Common myeloid progenitor, CD34-positive (primary cell): ENCODE results near the gene RGS13.
"Not testable (repeated sequence)": the region's sequence is repeated elsewhere in the genome, so short reads cannot be mapped to it uniquely, and the experiment has no call there.

Source experiments
- CTCF ChIA-PET: fragments of 350-600 bp; sonication (Branson Sonifier 250); formaldehyde crosslinking; loops from one replicate; lab custom pipeline; 2021; ENCODE audit warnings: antibody characterized with exemption; lab: Charles Lee
- POLR2A ChIA-PET: fragments of 350-600 bp; sonication (Branson Sonifier 250); formaldehyde crosslinking; loops from one replicate; lab custom pipeline; 2021; ENCODE audit warnings: antibody characterized with exemption; lab: Charles Lee
- DNase-seq, 3 donors: peaks; one replicate each; pipeline versions ENCODE4 v3.0.0 to v3.0.0-alpha.2; 2013
- H3K27ac ChIP-seq, 2 experiments: 1 replicate in 1 of 2; 2 replicates in 1 of 2; pipeline ENCODE4 v1.7.0; 2013; ENCODE audit warnings: inconsistent platforms in 2 of 2, low read length in 2 of 2, mild to moderate bottlenecking in 2 of 2, low read depth in 1 of 2, moderate library complexity in 1 of 2; ENCODE audit not compliant: severe bottlenecking in 2 of 2, insufficient read depth in 1 of 2, poor library complexity in 1 of 2
- H3K27me3 ChIP-seq, 5 experiments: replicated peaks in 2 of 5; 1 replicate in 3 of 5; 2 replicates in 2 of 5; pipeline versions ENCODE4 v1.6.1 to v1.7.0; 2013; ENCODE audit warnings: low read length in 4 of 5, mild to moderate bottlenecking in 2 of 5, moderate library complexity in 2 of 5, inconsistent platforms in 1 of 5; ENCODE audit not compliant: insufficient read depth in 5 of 5, control insufficient read depth in 4 of 5
- H3K36me3 ChIP-seq, 4 experiments: 1 replicate in 2 of 4; 2 replicates in 2 of 4; pipeline versions ENCODE4 v1.6.1 to v1.7.0; 2013; ENCODE audit warnings: low read length in 3 of 4, control low read depth in 1 of 4, mild to moderate bottlenecking in 1 of 4; ENCODE audit not compliant: control insufficient read depth in 4 of 4, insufficient read depth in 4 of 4
- H3K4me1 ChIP-seq, 4 experiments: 1 replicate in 3 of 4; 2 replicates in 1 of 4; pipeline versions ENCODE4 v1.6.1 to v1.7.1; 2013; ENCODE audit warnings: low read length in 3 of 4, mild to moderate bottlenecking in 3 of 4, control low read depth in 1 of 4, inconsistent platforms in 1 of 4, moderate library complexity in 1 of 4; ENCODE audit not compliant: control insufficient read depth in 4 of 4, insufficient read depth in 4 of 4; ENCODE audit errors: control extremely low read depth in 1 of 4
- H3K4me3 ChIP-seq, 7 experiments: 1 replicate in 4 of 7; 2 replicates in 3 of 7; pipeline versions ENCODE4 v1.5.1 to v1.7.0; 2013; ENCODE audit warnings: mild to moderate bottlenecking in 7 of 7, low read length in 6 of 7, moderate library complexity in 6 of 7, inconsistent platforms in 2 of 7, low read depth in 2 of 7, control low read depth in 1 of 7; ENCODE audit not compliant: insufficient read depth in 4 of 7, control insufficient read depth in 1 of 7; ENCODE audit errors: extremely low read depth in 1 of 7
- H3K9me3 ChIP-seq, 5 experiments: 1 replicate in 4 of 5; 2 replicates in 1 of 5; pipeline versions ENCODE4 v1.6.1 to v1.7.1; 2013; ENCODE audit warnings: low read length in 4 of 5, mild to moderate bottlenecking in 2 of 5, inconsistent platforms in 1 of 5, low read depth in 1 of 5, moderate library complexity in 1 of 5; ENCODE audit not compliant: control insufficient read depth in 4 of 5, insufficient read depth in 2 of 5; ENCODE audit errors: control extremely low read depth in 1 of 5
- WGBS: methylation state at CpG from one replicate; pipeline ENCODE4 v1.1.5; 2013; ENCODE audit not compliant: insufficient coverage; 5-methylcytosine and 5-hydroxymethylcytosine counted together

RGS13 gene

DNA sequence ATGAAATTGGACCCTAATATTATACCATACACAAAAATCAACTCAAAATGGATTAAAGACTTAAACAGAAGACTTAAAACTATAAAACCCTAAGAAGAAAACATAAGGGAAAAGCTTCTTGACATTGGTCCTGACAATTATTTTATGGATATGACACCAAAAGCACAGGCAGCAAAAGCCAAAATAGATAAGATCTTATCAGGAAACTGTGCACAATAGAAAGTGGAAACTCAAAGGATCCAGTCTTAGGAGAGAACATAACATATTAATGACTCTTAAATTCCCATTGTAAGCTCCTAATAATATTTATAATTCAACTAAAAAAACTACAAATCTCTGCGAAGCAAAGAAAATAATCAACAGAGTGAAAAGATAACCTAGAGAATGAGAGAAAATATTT lies 39.8 kb downstream of the RGS13 start:
- H3K27me3 ChIP-seq = peaks cover 0 to 2% (median 0%) of the 10 kb centered on the region in 5 experiments
- H3K27ac ChIP-seq = no peak overlapping the region
- DNase-seq = no peak
- no peaks in the 10 kb centered on the region for H3K9me3 ChIP-seq
- no peaks in the 10 kb centered on the region for H3K4me1 ChIP-seq
- H3K36me3 ChIP-seq = no peaks in the 10 kb centered on the region
- ChIA-PET CTCF (no interaction called here), POLR2A (no interaction called here)
- WGBS = no CpG with 5 or more reads among the region's 1 CpG
- no peak overlapping the region for H3K4me3 ChIP-seq

GRCh38 chr1:192678099-192678498 lies 42.2 kb downstream of the RGS13 start:
- DNase-seq = no peak
- no peak overlapping the region for H3K4me3 ChIP-seq
- H3K9me3 ChIP-seq = no peaks in the 10 kb centered on the region
- no peaks in the 10 kb centered on the region for H3K36me3 ChIP-seq
- no peaks in the 10 kb centered on the region for H3K4me1 ChIP-seq
- ChIA-PET POLR2A (no interaction called here), CTCF (interaction anchor here (0.6 kb wide), 1 partner anchor 1861 kb away, joined by 3 read pairs; no protein-coding TSS in a partner anchor)
- no peaks in the 10 kb centered on the region for H3K27me3 ChIP-seq
- H3K27ac ChIP-seq = no peak overlapping the region

- ChIA-PET CTCF (no interaction called here), POLR2A (no interaction called here)
- Histone ChIP-seq H3K9me3 (peaks cover 0 to 3% (median 0%) of the 10 kb centered on the region in 5 experiments), H3K27me3 (no peaks in the 10 kb centered on the region), H3K4me1 (no peaks in the 10 kb centered on the region), H3K36me3 (no peaks in the 10 kb centered on the region), H3K27ac (no peak overlapping the region), H3K4me3 (no peak overlapping the region)
- WGBS = 71% methylated on average over 1 of the region's 1 CpG
- no peak for DNase-seq
These were observed 46.4 kb downstream of the RGS13 start for GRCh38 chr1:192682335-192682734.

- H3K4me3 ChIP-seq, DNase-seq, H3K4me1 ChIP-seq, H3K9me3 ChIP-seq, CTCF ChIA-PET, H3K36me3 ChIP-seq, H3K27me3 ChIP-seq, H3K27ac ChIP-seq, POLR2A ChIA-PET: not testable (repeated sequence)
- WGBS = 100% methylated on average over 3 of the region's 4 CpGs
These were observed 47.1 kb downstream of the RGS13 start for GRCh38 chr1:192683081-192683480.

GRCh38 chr1:192689459-192689858 lies 53.5 kb downstream of the RGS13 start:
- ChIA-PET POLR2A (no interaction called here), CTCF (no interaction called here)
- Histone ChIP-seq H3K4me3 (no peak overlapping the region), H3K27me3 (no peaks in the 10 kb centered on the region), H3K36me3 (no peaks in the 10 kb centered on the region), H3K9me3 (no peaks in the 10 kb centered on the region), H3K4me1 (no peaks in the 10 kb centered on the region), H3K27ac (no peak overlapping the region)
- DNase-seq = no peak

DNA sequence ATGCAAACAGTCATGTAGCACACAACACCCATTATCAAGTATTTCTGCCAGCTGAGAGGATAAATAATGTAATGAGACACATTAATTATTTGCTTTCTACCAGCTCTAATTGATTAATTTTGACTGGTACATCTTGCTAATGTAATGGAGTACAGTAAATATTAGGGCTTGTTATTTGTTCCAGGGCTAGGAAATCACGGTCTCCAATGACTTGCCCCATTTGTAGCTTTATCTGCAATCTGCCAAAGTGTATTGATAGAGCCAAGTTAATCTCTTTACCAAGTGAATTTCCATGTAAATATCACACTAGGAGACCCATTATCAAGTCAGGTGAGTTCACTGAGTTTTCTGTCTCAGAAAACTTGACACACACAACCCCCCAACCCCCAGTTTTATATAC lies 55.1 kb downstream of the RGS13 start:
- WGBS = no CpG with 5 or more reads among the region's 1 CpG

DNA sequence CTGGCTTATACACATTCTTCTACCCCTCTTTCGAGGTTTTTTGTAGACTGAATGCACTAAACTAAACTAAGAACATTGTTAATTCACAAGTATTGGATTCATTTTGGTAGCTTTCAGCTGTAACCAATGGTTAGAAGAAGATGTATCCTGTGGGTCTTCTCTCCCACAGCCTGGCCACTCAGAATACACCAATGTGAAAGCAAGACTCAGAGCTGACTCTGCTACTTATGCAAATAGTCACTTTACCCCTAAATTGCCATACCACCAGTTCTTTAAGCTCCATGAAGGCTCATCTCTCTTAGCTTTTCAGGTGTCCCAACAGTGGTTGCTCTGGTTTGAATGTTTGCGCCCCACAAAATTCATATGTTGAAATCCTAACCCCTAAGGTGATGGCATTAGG lies 60.1 kb downstream of the RGS13 start:
- CTCF ChIA-PET = no interaction called here
- peaks cover 0 to 4% (median 1%) of the 10 kb centered on the region in 4 experiments for H3K4me1 ChIP-seq
- WGBS = 100% methylated on average over 1 of the region's 2 CpGs
- DNase-seq = no peak
- no peak overlapping the region for H3K27ac ChIP-seq
- no peaks in the 10 kb centered on the region for H3K27me3 ChIP-seq
- POLR2A ChIA-PET = no interaction called here
- no peak overlapping the region for H3K4me3 ChIP-seq
- no peaks in the 10 kb centered on the region for H3K36me3 ChIP-seq
- no peaks in the 10 kb centered on the region for H3K9me3 ChIP-seq

More for the DNA sequence above, 55.1 kb downstream of the RGS13 start:
- POLR2A ChIA-PET = no interaction called here
- no peaks in the 10 kb centered on the region for H3K27me3 ChIP-seq
- no peaks in the 10 kb centered on the region for H3K4me1 ChIP-seq
- H3K27ac ChIP-seq = no peak overlapping the region
- H3K4me3 ChIP-seq = no peak overlapping the region
- CTCF ChIA-PET = no interaction called here
- DNase-seq = no peak
- H3K36me3 ChIP-seq = no peaks in the 10 kb centered on the region
- H3K9me3 ChIP-seq = no peaks in the 10 kb centered on the region
